Panc1 (cell line): Measurements from ENCODE around the gene ARCN1. TPM values are rescaled to one million over a fixed set of nuclear protein-coding genes. Genes with fewer than 3 reads are reported as not detected.

Experiments used
- ATAC-seq: fragments of 200-7000 bp; cut with Tn5 transposase; 2 replicates; pipeline ENCODE4 v1.9.1; 2020; ENCODE audit warnings: mild to moderate bottlenecking, moderate library complexity
- BruUV-seq: library from RNA; stranded (reverse); fragments of 400-500 nt; replicated peaks from 2 replicates; lab custom pipeline; 2021; lab: Mats Ljungman, UMichigan
- CTCF ChIA-PET: fragments of 300-600 bp; sonication (Branson Sonifier 250); formaldehyde crosslinking; loops from one replicate; lab custom pipeline; 2022; ENCODE audit warnings: antibody characterized with exemption; lab: Charles Lee
- POLR2A ChIA-PET: fragments of 300-600 bp; sonication (Branson Sonifier 250); formaldehyde crosslinking; loops from one replicate; lab custom pipeline; 2022; ENCODE audit warnings: antibody characterized with exemption; lab: Charles Lee
- DNase-seq: peaks from one replicate; pipeline ENCODE4 v3.0.0-alpha.2; 2010; ENCODE audit warnings: low read depth, low spot score
- H3K27ac ChIP-seq: 2 replicates; pipeline ENCODE4 v1.5.1; 2011; ENCODE audit warnings: mild to moderate bottlenecking, low read length, inconsistent platforms
- H3K27me3 ChIP-seq: fragments of 200-500 bp; sonication (Bioruptor generic); 2 replicates; pipeline ENCODE4 v1.6.0; 2014; ENCODE audit warnings: low read length, inconsistent platforms; ENCODE audit not compliant: control insufficient read depth, insufficient read depth
- H3K36me3 ChIP-seq: fragments of 200-500 bp; sonication (Bioruptor generic); 2 replicates; pipeline ENCODE4 v1.5.1; 2014; ENCODE audit warnings: inconsistent platforms, mild to moderate bottlenecking, low read length, moderate library complexity; ENCODE audit not compliant: control insufficient read depth, insufficient read depth
- H3K4me1 ChIP-seq: 2 replicates; pipeline ENCODE4 v1.5.1; 2011; ENCODE audit warnings: inconsistent platforms, mild to moderate bottlenecking, low read length, moderate library complexity; ENCODE audit not compliant: control insufficient read depth, insufficient read depth
- H3K4me3 ChIP-seq, 2 experiments: 2 replicates each; pipeline ENCODE4 v1.5.1; 2011 to 2012; ENCODE audit warnings: low read depth in 2 of 2, low read length in 2 of 2, mild to moderate bottlenecking in 2 of 2, inconsistent platforms in 1 of 2, moderate library complexity in 1 of 2
- H3K9me3 ChIP-seq: fragments of 200-500 bp; sonication (Bioruptor generic); 2 replicates; pipeline ENCODE4 v1.5.1; 2014; ENCODE audit warnings: low read depth, mild to moderate bottlenecking, inconsistent platforms, low read length, moderate library complexity; ENCODE audit not compliant: control insufficient read depth, insufficient read depth
- CTCF ChIP-seq: fragments of 450-650 bp; IDR thresholded peaks from 2 replicates; pipeline ENCODE4 v1.5.1; 2017; ENCODE audit warnings: mild to moderate bottlenecking
- POLR2AphosphoS5 ChIP-seq: IDR thresholded peaks from 2 replicates; pipeline ENCODE4 v1.6.1; 2012; ENCODE audit warnings: mild to moderate bottlenecking, low read depth, low read length, moderate library complexity
- REST ChIP-seq, 2 experiments: IDR thresholded peaks; 2 replicates each; pipeline ENCODE4 v1.6.1; 2011 to 2012; ENCODE audit warnings: low read depth in 2 of 2, control low read depth in 1 of 2, low read length in 1 of 2, mild to moderate bottlenecking in 1 of 2, moderate library complexity in 1 of 2; ENCODE audit not compliant: insufficient read depth in 1 of 2
- SIN3A ChIP-seq: IDR thresholded peaks from 2 replicates; pipeline ENCODE4 v1.6.1; 2012; ENCODE audit warnings: low read depth, mild to moderate bottlenecking, low read length, moderate library complexity, borderline replicate concordance; ENCODE audit not compliant: insufficient read depth
- TCF7L2 ChIP-seq: IDR thresholded peaks from 2 replicates; pipeline ENCODE4 v1.6.1; 2011; ENCODE audit warnings: mild to moderate bottlenecking, low read depth, low read length, inconsistent platforms
- in situ Hi-C: cut with HindIII; loops from 2 replicates; pipeline ENCODE4 v1.10.0; 2016; ENCODE audit warnings: low sequenced_read_pairs, low pct_unique_long_range_greater_than_20kb
- intact Hi-C: fragments of 100-400 bp; cut with micrococcal nuclease; formaldehyde crosslinking; loops from one replicate; pipeline ENCODE4 v1.10.0; 2022; ENCODE audit not compliant: unreplicated experiment
- total RNA-seq: library from RNA; stranded (reverse); gene quantifications from one replicate; pipeline ENCODE4 v1.2.1, GENCODE V29; 2021; ENCODE audit not compliant: unreplicated experiment

ARCN1 gene
- total RNA-seq, 1 experiment from 2014 or later = 197 TPM

GRCh38 chr11:118526688-118527087, 45.5 kb upstream of the ARCN1 start:
- no peak for ATAC-seq
- in situ Hi-C loops = loop anchor here (5.0 kb wide), 1 partner anchor 51 kb away; no protein-coding TSS in a partner anchor

DNA sequence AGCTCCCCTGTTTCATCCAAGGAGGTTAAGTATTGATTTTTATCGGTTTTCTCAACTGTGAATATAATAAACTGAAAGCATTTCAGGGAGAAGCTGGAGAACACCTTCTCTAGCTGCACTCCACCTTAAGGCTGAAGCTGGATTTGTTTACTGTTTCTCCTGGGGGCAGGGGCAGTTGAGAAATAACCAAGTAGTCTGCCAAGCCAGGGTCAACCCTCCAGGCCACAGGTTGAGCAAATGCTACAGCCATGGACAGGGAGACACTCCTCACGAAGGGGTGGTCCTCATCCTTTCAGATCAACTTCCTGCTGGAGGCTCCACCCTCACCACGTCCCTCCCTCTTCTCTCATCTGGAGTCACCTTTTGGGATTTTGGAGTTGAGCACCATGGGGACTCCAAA, 45.1 kb upstream of the ARCN1 start, which contains the start of gene TTC36:
Gene TTC36, plus strand, starts transcription at position 366 of the 400 bp plus-strand sequence. Its CDS starts 21 bp downstream, at position 387.
- H3K4me3 ChIP-seq = no peak within 1 kb of the TSS
- CTCF ChIA-PET = no interaction called here
- no peaks in the 10 kb centered on the region for H3K27me3 ChIP-seq
- H3K9me3 ChIP-seq = no peaks in the 10 kb centered on the region
- in situ Hi-C loops (loop anchor here (5.0 kb wide), 1 partner anchor 50 kb away; no protein-coding TSS in a partner anchor), intact Hi-C loops (no loop called here)
- ATAC-seq = no peak
- no TSS peak for BruUV-seq
- peaks cover 21% of the 10 kb centered on the region for H3K4me1 ChIP-seq
- no peak for DNase-seq
- H3K36me3 ChIP-seq = peaks cover 16% of the 10 kb centered on the region
- TF ChIP-seq SIN3A (no peak), POLR2AphosphoS5 (no peak; the same call in 1 of the 2 replicates), CTCF (no peak), TCF7L2 (no peak), REST (IDR thresholded peaks at IDR 0.05; ENCODE audit: insufficient read depth in 1 of 2, low read depth in 2 of 2, low read length in 1 of 2) (no peak)
- POLR2A ChIA-PET = no interaction called here
- H3K27ac ChIP-seq = no peak within 1 kb of the TSS

More at GRCh38 chr11:118526688-118527087, 45.5 kb upstream of the ARCN1 start:
- intact Hi-C loops = no loop called here
- TF ChIP-seq POLR2AphosphoS5 (no peak), REST (IDR thresholded peaks at IDR 0.05; ENCODE audit: insufficient read depth in 1 of 2, low read depth in 2 of 2, low read length in 1 of 2) (no peak), CTCF (no peak), TCF7L2 (no peak), SIN3A (no peak)
- Histone ChIP-seq H3K36me3 (peaks cover 20% of the 10 kb centered on the region), H3K27ac (no peak overlapping the region), H3K4me1 (peaks cover 21% of the 10 kb centered on the region), H3K27me3 (no peaks in the 10 kb centered on the region), H3K4me3 (no peak overlapping the region), H3K9me3 (no peaks in the 10 kb centered on the region)
- CTCF ChIA-PET = no interaction called here
- POLR2A ChIA-PET = no interaction called here
- no TSS peak for BruUV-seq
- DNase-seq = no peak
